GM19351 (cell line): ENCODE measurements around the gene ARHGAP24.

Experiments used
- ATAC-seq: cut with Tn5 transposase; IDR thresholded peaks from one replicate; pipeline ENCODE4 v1.9.1; 2021; ENCODE audit warnings: mild to moderate bottlenecking, moderate library complexity; ENCODE audit not compliant: unreplicated experiment

ARHGAP24 gene

DNA sequence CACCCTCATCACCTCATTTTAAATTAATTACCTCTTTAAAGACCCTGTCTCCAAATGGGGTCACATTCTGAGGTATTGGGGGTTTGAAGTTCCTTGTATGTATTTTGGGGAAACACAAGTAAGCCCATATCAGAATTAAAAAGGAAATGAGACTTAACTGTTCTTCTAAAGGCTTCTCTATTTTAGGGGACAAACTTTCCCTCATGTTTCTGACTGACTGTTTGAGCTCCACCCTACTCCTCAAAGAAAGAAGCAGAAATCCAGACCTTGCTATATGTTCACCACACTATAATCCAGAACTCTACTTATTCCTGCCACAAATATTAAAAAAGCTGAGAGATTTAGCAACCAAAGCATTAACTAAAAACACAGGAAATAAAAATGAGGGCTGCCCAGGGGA lies 258.8 kb downstream of the ARHGAP24 start:
- no peak for ATAC-seq

DNA sequence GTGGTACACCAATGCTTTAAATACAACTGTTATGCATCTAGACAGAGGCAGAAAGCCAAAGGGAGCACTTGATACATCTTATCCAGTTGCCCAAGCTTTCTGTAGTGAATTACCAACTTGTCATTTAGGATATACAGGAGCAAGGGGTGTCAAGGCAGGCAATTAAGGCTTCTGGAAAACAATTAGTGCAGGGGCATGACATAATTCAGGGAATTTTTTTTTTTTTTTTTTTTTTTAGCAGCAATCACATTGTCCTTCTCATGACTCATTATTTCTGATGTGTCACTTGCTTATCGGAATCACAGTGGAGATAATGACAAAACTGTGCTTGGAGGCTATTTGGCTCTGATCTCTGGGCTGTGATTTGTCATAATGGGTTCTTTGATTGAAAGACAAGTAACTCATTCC lies 259.5 kb downstream of the ARHGAP24 start:
- peak; percentile 33 for ATAC-seq

DNA sequence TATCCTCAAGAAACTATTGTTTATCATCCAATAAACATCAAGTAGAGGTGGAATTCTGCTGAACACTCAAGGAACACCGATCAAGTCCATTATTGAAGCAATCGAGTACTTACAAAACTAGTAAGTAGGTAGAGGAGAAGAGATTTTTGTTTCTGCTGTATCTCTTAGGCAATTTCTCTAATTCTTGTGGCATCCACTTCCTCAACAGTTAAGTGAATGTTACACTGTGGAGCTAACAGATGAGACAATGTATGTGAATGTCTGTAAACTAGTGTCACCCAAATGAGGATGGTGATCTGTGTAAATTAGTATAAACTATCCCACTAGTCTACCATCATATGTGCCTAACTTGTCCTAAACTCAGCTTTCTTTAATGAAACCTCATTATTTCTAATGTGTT lies 261.6 kb downstream of the ARHGAP24 start:
- no peak for ATAC-seq

DNA sequence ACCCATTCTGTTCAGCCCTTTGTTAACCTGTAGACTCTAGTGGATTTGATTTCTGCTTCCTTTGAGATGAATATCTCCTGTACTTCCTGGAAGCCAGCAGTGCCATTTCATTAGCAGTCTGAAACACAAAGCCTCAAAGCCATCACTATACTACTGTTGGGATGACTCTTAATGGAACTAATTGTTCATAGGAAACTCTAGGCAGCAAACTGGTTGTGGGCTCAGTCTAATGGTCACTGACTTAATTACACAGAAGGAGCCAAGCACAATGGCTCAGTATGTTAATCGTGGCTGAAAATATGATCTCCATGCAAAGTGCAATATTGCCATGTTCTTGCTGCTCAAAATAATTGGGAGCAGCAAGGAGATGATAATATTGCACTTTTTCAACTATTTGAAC lies 262.3 kb downstream of the ARHGAP24 start:
- no peak for ATAC-seq

DNA sequence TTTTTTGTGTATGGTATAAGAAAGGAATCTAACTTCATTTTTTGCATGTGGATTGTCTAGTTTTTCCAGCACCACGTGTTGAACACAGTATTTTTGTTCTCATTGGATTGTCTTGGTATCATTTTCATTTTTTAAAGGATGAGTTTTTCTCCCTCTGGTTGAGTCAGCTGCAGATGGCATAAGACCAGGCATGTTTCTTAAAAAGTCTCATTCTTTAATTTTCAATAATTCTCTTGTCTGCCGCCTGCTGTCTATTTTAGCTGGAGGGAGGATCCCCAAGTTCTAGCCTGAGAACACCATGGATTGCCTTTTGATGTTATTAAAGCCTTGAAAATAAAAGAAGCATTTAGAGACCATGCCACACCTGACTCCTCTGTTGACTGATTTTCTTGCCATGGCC lies 263.8 kb downstream of the ARHGAP24 start:
- ATAC-seq: no peak

DNA sequence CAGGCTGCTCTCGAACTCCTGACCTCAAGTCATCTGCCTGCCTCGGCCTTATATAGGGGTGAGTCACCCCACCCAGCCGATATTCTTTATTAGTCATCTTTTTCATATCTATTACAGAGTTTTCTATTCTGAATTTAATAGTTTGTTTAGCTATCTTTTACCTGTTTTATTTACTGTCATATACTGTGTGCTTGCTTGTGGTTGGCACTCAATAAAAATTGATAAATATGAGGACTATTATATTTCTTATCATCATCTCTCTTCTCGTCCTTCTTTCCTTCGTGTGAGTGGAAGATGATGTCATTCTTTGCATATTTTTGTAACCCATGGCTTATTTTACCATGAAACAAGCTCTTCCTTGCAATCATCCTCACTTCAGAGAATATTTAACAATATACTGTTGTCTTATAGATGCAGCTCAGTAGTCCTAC lies 265.5 kb downstream of the ARHGAP24 start:
- ATAC-seq: no peak

DNA sequence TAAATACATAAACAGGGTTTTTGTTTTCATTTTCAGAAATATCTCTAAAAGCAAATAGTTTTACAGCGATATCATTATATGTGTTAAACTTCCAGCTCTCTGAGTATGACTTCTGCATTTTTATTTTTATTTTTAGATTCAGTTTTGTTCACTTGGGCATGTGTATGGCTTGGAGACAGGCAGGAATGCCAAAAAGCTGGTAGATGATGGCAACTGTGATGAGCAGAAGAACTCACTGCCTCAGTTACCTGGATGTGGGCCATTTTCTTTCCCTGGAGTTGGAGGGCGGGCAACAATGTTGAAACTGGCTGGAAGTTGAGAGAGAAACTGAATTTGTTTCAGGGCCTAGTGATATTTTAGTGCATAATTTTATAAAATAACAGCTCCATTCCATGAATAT lies 266.4 kb downstream of the ARHGAP24 start:
- no peak for ATAC-seq

DNA sequence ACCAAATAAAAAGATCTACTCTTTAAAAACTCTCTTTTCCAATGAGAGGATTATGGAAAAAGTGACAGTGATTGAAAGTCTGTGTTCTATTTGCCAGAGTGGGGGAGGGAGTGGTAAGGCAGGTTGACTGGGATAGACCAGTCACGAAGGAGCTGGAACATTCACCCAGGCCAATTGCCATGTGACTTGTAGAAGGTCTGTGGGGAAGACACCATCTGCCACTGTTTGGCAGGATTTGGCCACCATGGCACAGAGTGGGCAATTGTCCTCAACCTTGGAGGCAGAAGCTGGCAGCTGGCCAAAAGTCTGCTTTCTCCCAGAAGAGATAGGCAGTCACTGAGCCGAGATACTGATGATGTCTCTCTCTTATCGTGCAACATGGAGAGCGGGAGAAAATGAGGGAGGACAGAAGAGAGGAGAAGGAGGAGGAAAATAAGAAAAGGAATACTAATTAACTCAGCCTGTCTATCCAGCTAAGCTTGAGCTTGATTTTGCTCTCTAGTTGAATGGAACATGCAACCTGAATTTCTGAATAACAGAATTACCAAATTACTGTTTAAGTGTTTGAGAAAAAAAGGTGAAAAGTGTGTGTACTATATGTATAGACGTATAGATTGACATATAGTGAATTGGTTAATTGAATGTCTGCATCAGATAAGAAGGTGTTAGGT lies 267.1 kb downstream of the ARHGAP24 start:
- ATAC-seq: no peak

DNA sequence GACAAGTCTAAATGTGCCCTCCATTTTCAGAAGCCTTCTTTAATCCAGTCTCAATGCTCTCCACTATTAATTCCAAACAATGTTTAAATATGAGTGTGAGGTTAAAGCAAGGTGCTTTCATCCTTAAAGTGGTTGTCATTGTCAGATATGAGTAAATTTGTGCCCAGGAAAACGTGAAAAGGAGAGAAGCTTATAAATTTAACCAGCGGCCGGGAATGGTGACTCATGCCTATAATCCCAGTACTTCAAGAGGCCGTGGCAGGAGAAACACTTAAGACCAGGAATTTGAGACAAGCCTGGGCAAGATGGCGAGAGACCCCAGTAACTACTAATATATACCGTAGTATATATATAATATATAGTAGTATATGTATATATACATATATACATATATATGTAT lies 270.0 kb downstream of the ARHGAP24 start:
- ATAC-seq: no peak

DNA sequence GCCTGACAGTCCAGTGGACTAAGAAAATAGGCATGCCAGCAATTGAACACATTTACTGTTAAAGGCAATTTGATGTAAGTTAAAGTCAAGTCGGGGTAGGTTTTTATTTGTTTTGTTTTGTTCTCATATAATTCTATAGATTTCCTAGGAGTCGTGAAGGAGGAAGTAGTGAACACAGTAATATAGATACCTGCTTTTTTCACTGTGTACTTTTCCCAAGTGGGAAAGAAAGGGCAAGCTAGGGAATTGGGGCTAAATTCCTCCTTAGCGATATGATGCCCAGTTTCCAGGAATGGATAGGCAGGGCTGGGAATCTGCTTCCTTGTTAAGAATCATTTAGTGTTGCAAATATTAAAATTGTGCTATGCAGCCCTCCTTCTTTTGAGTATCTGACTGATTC lies 271.0 kb downstream of the ARHGAP24 start:
- ATAC-seq: no peak

DNA sequence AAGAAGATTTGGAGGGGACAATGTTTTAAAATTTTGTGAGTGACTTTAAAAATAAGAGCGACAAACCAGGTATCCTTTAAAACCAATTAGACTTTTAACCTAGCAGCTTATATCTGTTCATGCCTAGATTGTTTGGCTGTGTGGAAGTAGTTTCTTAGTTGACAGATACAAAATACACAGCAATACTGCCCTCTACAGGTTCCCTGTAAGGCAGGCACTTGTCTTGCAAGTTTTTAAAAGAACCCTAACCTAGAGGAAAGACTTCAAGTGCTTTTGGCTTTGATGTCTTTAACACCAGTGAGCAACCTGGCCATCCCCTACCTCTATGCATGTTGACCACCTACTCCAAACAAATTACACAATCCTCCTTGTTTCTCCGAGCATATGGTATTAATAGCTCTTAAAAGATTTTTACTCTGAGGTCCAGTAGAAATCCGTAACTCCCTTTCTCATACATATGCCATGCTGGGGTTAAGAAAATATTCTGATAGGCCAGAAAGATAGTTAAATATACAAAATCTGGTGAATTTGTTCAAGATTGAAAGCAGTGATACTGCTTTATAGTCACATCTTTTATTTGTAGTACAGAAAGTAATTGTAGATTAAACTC lies 273.0 kb downstream of the ARHGAP24 start:
- ATAC-seq: peak; percentile 73

DNA sequence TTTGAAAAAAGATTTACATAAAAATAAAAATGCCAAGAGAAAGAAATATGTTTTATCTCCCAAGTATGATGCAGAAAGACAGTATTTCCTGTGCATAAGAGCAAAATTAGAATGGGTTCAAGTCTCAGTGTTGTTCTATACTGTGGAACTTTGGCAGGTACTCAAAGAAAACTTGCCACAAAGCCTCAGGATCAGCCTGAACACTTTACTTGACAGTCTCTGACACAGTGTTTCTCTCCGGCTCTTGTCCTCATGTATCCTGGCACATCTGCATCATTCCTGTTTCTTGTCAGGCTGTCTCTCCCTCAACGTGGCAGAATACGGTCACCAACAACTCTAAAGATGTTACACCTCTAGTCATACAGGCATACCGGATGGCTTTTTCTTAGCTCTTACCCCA lies 273.7 kb downstream of the ARHGAP24 start:
- no peak for ATAC-seq

DNA sequence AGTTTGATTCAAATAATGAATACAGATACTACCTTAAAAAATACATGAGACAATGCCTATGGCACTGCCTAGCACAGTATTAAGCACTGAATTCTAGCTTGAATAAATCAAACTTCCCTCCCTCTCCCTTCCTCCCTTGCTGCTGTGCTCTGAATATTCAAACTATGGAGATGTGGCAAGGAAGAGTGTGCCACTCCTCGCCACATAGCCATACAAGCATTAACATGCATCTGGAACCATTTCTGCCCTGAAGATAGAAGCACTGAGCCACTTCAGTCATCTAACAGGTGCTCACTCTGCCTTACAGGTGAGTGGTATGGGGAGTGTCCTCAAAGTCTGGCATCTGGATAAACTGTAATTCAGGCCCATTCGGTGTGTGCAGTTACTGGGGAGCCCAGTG lies 276.9 kb downstream of the ARHGAP24 start:
- ATAC-seq: no peak

DNA sequence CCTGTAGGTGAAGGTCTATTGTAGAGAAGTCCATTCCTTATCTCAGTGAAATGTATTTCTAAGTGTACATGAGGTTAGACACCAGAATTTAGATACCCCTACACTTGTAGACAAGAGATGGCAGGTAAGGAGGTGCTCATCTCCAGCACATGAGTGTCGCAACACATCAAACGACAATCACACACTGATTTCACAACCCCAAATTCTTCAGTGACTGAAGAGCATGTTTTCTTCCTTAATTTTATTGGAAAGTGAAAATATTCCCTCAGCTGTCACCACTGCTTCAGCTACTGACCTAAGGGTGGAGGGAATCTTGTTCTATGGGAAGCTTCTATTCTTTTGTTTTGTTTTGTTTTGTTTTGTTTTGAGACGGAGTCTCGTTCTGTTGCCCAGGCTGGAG lies 280.3 kb downstream of the ARHGAP24 start:
- ATAC-seq: no peak

DNA sequence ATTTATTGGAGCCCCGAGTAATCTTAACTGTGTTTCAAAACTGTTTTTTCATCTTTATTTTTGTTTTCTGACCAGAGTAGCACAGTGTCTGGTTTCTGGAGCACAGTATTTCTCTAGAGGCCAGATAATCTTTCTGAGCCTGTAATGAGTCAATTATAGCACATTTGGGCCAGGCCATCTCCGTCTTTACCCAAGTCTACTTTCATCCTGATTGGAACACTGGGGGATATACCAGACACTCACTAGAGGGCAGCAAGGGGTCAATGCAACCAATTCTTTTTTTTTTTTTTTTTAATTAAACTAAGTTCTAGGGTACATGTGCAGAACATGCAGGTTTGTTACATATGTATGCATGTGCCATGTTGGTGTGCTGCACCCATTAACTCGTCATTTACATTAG lies 282.0 kb downstream of the ARHGAP24 start:
- peak; percentile 55 for ATAC-seq

DNA sequence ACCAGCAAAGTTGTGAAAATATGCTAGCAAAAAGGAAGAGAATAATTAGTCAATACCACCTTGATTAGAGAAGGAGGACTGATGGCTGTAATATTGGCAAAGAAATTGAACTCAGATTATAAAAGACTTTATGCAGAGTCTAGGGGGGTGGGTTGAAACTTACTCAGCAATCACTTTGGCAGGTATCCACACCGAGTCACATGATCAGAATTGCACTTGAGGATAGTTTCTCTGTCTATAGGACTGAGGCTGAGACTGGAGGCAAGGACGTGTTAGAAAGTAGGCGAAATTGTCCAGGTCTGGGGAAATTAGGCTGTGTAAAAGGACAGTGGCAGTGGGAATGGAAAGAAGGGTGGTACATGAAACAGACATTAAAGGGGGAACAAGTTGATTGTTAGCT lies 284.4 kb downstream of the ARHGAP24 start:
- ATAC-seq: no peak

DNA sequence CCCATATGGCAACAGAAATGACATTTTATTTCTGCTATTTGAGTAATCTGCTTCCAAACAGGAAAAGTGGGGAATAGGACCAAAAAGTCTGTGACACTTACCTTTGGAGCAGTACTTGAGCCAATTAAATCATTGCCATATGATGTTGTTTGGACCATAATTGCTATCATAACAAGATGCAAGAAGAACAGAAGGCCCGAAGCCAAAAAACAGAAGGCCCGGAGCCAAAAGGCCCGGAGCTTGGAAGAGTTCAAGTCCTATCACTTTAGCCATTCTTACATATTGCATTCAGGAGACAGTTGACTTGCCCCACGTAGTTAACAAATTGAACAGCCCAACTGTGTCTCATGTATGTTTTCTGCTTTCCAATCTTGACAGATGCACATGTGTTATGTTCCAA lies 285.6 kb downstream of the ARHGAP24 start:
- no peak for ATAC-seq

DNA sequence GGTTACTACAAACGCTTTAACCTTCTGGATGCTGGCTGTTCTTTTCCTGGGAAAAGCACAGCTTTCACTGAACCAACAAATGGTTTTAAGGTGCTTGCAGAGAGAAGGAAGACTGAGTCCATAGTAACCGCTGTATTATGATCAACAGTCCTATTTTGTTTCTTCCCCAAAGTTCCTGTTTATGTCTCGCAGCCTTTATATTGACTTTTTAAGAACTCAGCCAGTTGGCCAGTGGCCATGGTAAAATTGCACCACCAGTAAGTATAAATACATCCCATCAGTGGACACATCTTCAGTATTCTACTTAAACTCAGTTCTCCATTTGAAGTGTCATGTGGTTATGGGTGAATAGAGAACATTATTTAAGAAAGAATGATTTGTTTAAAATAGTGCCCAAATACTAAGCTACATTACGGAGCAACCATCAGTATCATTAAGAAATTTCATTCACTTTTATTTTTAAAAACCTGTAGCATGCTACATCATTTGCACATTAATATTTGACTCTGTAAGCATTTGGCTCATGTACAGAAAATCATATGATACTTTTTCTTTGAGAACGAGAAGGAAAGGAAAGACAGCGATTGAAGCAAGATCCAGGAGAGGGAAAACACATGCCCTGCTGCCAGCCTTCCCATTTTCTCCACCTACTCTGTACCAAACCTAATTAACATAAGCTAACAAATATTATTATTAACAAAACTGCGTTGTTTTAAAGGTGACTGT lies 287.0 kb downstream of the ARHGAP24 start:
- ATAC-seq: no peak

DNA sequence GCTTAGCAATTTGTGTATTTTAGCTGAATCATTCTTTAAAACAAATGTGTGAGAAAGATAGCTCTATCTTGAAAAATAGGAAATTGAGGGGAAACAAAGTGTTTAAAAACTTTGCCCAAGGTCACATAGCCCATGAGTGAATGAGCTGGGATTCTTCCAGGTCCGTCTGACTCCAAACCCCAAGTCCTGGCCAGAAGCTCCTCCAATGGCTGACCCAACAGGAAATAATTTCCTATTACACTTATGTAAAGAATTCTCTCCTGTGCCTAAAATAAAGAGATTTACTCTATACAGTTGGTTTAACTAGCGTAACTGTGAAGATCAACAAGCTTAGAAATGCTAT lies 287.6 kb downstream of the ARHGAP24 start:
- no peak for ATAC-seq

DNA sequence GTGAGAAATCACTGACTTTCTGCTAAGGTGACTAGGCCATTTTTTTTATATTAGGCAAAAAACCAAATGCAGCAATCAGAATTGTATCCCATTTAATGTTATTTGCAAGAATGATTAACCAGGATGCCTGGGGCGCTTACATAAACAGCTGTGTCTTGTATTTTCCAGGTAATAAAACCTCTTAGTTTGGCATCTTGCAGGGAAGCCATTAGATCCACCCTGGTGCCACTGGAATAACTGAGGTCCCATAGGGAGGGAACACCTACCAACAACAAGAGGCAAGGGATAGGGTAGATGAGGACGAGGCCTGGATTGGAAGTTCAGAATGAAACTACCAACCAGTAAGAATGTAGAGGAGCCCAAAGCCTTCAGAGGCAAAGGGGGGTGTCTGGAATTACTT lies 288.3 kb downstream of the ARHGAP24 start:
- no peak for ATAC-seq

DNA sequence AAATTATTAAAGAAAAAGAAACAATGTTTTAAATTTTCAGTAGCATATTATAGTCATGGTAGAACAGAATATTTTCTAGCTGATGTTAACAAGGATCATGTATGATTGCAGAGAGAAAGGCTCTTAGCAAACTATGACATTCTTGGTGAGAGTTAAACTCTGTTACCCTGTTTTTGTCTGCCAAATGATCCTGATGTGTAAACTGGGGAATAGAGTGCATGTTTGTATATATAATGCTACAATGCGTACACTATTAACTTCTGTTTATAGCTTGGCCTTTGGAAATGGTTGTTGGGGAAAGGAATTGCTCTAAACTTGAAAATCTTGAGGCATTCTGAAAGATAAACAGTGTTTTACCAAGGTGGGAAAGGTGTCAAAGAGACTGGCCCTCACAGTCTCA lies 292.7 kb downstream of the ARHGAP24 start:
- no peak for ATAC-seq

DNA sequence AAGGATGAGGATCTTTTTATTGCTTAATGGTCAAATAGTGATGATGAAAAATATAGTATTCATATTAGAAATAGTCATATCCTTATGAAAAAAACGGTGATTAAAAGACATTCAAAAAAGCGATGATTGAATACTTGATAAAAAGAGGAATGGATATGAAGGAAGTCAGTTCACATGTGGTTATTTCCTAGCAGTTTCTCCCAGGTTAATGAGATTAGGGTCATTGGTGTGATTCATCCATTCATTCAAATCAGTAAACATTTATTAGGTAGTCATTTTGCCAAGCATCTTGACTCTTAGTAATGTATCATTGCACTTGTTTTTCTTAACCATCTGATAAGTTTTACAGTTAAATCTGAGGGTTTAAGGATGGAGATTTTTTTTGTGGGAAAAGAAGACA lies 294.1 kb downstream of the ARHGAP24 start:
- no peak for ATAC-seq
